ENCODE data around the gene CAPN13.

GRCh38 chr2:30711646-30712085 is 95.6 kb downstream of the CAPN13 start:
- TF ChIP-seq POLR2A (IDR thresholded peaks at IDR 0.05; ENCODE audit: low read depth, low read length) (no peak), POLR2AphosphoS5 (IDR thresholded peaks at IDR 0.05; ENCODE audit: low read depth, low read length) (no peak), TAF1 (IDR thresholded peaks at IDR 0.05; ENCODE audit: low read depth, low read length) (no peak), PAX5 (IDR thresholded peaks at IDR 0.05; ENCODE audit: insufficient read depth, low read length, severe bottlenecking) (no peak), SPI1 (IDR thresholded peaks at IDR 0.05; ENCODE audit: low read depth, low read length) (no peak), POU2F2 (IDR thresholded peaks at IDR 0.05; ENCODE audit: low read depth, low read length) (no peak)

Measured in GM12891 (cell line).